GM12873 (cell line): ENCODE data around the gene ADRA2C.

Experiments
- CTCF ChIP-seq: IDR thresholded peaks from 2 replicates; pipeline ENCODE4 v1.5.1; 2012; ENCODE audit warnings: low read depth, mild to moderate bottlenecking, moderate library complexity, low read length, control low read depth; ENCODE audit not compliant: insufficient read depth; ENCODE audit errors: missing control alignments

ADRA2C gene

GRCh38 chr4:3774253-3774883, 8.2 kb downstream of the ADRA2C start:
- TF ChIP-seq CTCF: no peak

GRCh38 chr4:3775005-3775404, 8.8 kb downstream of the ADRA2C start:
- no peak for TF ChIP-seq CTCF

GRCh38 chr4:3775576-3775975, 9.4 kb downstream of the ADRA2C start:
- no peak for TF ChIP-seq CTCF

- TF ChIP-seq CTCF: no peak
Observed at GRCh38 chr4:3776166-3777032, 10.2 kb downstream of the ADRA2C start.

- no peak for TF ChIP-seq CTCF
Observed at GRCh38 chr4:3777033-3777390, 10.8 kb downstream of the ADRA2C start.

GRCh38 chr4:3777669-3778068, 11.5 kb downstream of the ADRA2C start:
- no peak for TF ChIP-seq CTCF

GRCh38 chr4:3779509-3779908, 13.3 kb downstream of the ADRA2C start:
- no peak for TF ChIP-seq CTCF
